Measurements from ENCODE around the gene CETN3. TPM values are rescaled to one million over a fixed set of nuclear protein-coding genes. Genes with fewer than 3 reads are reported as not detected.

The CETN3 gene
- total RNA-seq, 1 donor from 2014 or later = 5.0 TPM

Other genes starting within 250 kb of the CETN3 start
- 3.3 and 4.6 TPM in 2 replicates for gene MBLAC2, start 65.0 kb upstream of the CETN3 start, total RNA-seq
- gene POLR3G, start 65.1 kb upstream of the CETN3 start, total RNA-seq = 2.4 and 3.7 TPM in 2 replicates
- gene LYSMD3, start 119.8 kb upstream of the CETN3 start, total RNA-seq = 10.7 and 12.9 TPM in 2 replicates
- gene ADGRV1, start 149.0 kb upstream of the CETN3 start, total RNA-seq = under 0.01 and 0.22 TPM in 2 replicates

All from lung microvascular endothelial cell (primary cell).